MCF 10A (cell line): Measurements from ENCODE around the gene PPP2R2C. TPM values are rescaled to one million over a fixed set of nuclear protein-coding genes. Genes with fewer than 3 reads are reported as not detected.
A peak's percentile ranks its signal among the peaks of the same experiment; 100 is the strongest.

Experiments used
- BruUV-seq: library from RNA; stranded (reverse); fragments of 400-500 nt; replicated peaks from 2 replicates; lab custom pipeline; 2021; lab: Mats Ljungman, UMichigan
- CTCF ChIA-PET: fragments of 300-600 bp; sonication (Branson Sonifier 250); formaldehyde crosslinking; extraction: SDS; loops from one replicate; lab custom pipeline; 2021; ENCODE audit warnings: antibody characterized with exemption, inconsistent platforms; lab: Yijun Ruan, JAX
- POLR2A ChIA-PET: fragments of 300-600, 350-650 bp; sonication (Branson Sonifier 250); formaldehyde crosslinking; extraction: SDS; loops from one replicate; lab custom pipeline; 2020; ENCODE audit warnings: antibody characterized with exemption, inconsistent platforms; lab: Yijun Ruan, JAX
- DNase-seq: peaks from one replicate; pipeline ENCODE4 v3.0.0-alpha.2; 2018; ENCODE audit not compliant: unreplicated experiment
- H3K27ac Mint-ChIP-seq: one replicate; pipeline ENCODE4 v1.8.0; 2022; ENCODE audit warnings: mild to moderate bottlenecking, low read depth, mixed read lengths; ENCODE audit not compliant: unreplicated experiment
- H3K27me3 Mint-ChIP-seq: one replicate; pipeline ENCODE4 v1.8.0; 2022; ENCODE audit warnings: mixed read lengths; ENCODE audit not compliant: insufficient read depth, unreplicated experiment
- H3K36me3 Mint-ChIP-seq: one replicate; pipeline ENCODE4 v1.8.0; 2022; ENCODE audit warnings: mild to moderate bottlenecking, moderate library complexity, mixed read lengths; ENCODE audit not compliant: insufficient read depth, unreplicated experiment
- H3K4me1 Mint-ChIP-seq: one replicate; pipeline ENCODE4 v1.8.0; 2022; ENCODE audit warnings: mixed read lengths; ENCODE audit not compliant: insufficient read depth, unreplicated experiment
- H3K4me3 Mint-ChIP-seq: one replicate; pipeline ENCODE4 v1.8.0; 2022; ENCODE audit warnings: mild to moderate bottlenecking, moderate library complexity, mixed read lengths; ENCODE audit not compliant: unreplicated experiment
- H3K9me3 Mint-ChIP-seq: one replicate; pipeline ENCODE4 v1.8.0; 2022; ENCODE audit warnings: mixed read lengths; ENCODE audit not compliant: unreplicated experiment
- intact Hi-C: fragments of 100-400 bp; cut with micrococcal nuclease; formaldehyde crosslinking; loops from 2 replicates; pipeline ENCODE4 v1.14.1; 2022
- total RNA-seq: library from RNA; stranded (reverse); gene quantifications from 2 replicates; pipeline ENCODE4 v1.2.3, GENCODE V29; 2022
- TF ChIP-seq, protein P1 (sequence below): fragments of 200-600 bp; IDR thresholded peaks from one replicate; pipeline ENCODE4 v1.8.0; 2022; ENCODE audit warnings: antibody characterized with exemption, mild to moderate bottlenecking; ENCODE audit not compliant: unreplicated experiment

Gene PPP2R2C
- total RNA-seq, 1 experiment from 2014 or later = 3.6 TPM

DNA sequence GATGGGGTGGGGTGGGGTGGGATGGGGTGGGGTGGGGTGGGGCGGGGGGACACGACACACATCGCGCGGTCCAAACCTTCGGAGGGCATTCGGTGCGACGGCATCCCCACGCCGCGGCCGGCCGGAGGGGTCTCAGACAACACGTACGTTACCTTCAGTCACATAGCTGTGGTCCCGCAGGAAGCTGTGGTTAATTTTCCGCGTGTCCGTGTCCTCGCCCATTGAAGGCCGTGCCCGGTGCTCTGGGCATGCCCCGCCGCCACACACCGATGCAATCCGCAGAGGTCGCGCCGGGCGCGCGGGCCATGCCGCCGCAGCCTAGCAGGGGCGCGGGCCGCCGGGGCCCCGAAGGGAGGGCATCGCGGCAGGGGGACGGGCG lies 417 bp downstream of the PPP2R2C start:
- TF ChIP-seq, protein P1, sequence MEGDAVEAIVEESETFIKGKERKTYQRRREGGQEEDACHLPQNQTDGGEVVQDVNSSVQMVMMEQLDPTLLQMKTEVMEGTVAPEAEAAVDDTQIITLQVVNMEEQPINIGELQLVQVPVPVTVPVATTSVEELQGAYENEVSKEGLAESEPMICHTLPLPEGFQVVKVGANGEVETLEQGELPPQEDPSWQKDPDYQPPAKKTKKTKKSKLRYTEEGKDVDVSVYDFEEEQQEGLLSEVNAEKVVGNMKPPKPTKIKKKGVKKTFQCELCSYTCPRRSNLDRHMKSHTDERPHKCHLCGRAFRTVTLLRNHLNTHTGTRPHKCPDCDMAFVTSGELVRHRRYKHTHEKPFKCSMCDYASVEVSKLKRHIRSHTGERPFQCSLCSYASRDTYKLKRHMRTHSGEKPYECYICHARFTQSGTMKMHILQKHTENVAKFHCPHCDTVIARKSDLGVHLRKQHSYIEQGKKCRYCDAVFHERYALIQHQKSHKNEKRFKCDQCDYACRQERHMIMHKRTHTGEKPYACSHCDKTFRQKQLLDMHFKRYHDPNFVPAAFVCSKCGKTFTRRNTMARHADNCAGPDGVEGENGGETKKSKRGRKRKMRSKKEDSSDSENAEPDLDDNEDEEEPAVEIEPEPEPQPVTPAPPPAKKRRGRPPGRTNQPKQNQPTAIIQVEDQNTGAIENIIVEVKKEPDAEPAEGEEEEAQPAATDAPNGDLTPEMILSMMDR = no peak
- H3K9me3 Mint-ChIP-seq = no peaks in the 10 kb centered on the region
- intact Hi-C loops = loop anchor here (5.0 kb wide), 1 partner anchor 75 kb away; no protein-coding TSS in a partner anchor
- H3K36me3 Mint-ChIP-seq = no peaks in the 10 kb centered on the region
- CTCF ChIA-PET = interaction anchor here (0.6 kb wide), 1 partner anchor 28 kb away, joined by 3 read pairs; no protein-coding TSS in a partner anchor
- H3K4me1 Mint-ChIP-seq = no peaks in the 10 kb centered on the region
- peak overlapping the region; percentile 57 for H3K4me3 Mint-ChIP-seq
- peaks cover 12% of the 10 kb centered on the region for H3K27me3 Mint-ChIP-seq
- no peak for DNase-seq
- POLR2A ChIA-PET = interaction anchor here (0.7 kb wide), 1 partner anchor 95 kb away, joined by 3 read pairs; no protein-coding TSS in a partner anchor
- no TSS peak for BruUV-seq
- H3K27ac Mint-ChIP-seq = no peak overlapping the region

DNA sequence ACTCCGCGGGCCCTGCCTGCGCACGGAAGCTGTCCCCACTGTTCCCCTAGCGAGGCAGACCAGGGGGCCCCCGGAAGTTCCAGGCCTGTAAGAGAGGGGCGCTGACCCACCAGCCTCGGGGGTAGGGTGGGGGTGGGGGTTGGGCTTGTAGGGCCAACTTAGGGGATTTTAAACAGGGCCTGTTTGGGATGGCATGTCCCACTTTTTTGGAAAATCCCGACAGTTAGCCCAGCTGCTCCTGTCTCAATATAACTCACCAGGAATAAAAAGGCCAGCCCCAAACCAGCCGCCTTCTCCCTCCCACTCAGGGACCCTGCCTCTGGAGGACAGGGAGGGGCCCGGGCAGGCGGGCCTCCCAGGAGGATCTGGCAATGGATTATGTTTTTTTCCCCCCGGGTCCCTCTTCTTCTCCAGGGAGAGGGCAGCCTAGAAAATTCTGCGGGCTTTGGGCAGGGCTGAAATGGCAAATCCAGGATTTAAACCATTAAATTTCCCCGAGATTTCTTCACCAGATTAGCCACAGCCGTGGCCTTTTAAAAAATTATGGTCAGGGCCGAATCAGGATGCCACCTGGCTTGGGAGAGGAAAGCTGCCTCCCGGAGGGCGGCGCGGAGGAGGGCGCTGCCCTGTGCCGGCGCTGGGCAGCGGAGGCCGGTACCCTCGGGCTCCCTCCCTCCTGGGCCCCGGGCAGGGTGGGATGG lies 957 bp downstream of the PPP2R2C start:
- H3K4me3 Mint-ChIP-seq = peak overlapping the region; percentile 57
- no peaks in the 10 kb centered on the region for H3K36me3 Mint-ChIP-seq
- H3K4me1 Mint-ChIP-seq = no peaks in the 10 kb centered on the region
- ChIA-PET POLR2A (interaction anchor here (0.6 to 0.7 kb wide), 2 partner anchors 95 to 153 kb away, joined by 3 read pairs; no protein-coding TSS in a partner anchor), CTCF (interaction anchor here (0.6 kb wide), 1 partner anchor 28 kb away, joined by 3 read pairs; no protein-coding TSS in a partner anchor)
- no TSS peak for BruUV-seq
- H3K9me3 Mint-ChIP-seq = no peaks in the 10 kb centered on the region
- intact Hi-C loops = loop anchor here (5.0 kb wide), 1 partner anchor 76 kb away; no protein-coding TSS in a partner anchor
- H3K27ac Mint-ChIP-seq = no peak overlapping the region
- TF ChIP-seq, protein P1 = no peak
- peaks cover 12% of the 10 kb centered on the region for H3K27me3 Mint-ChIP-seq
- no peak for DNase-seq

DNA sequence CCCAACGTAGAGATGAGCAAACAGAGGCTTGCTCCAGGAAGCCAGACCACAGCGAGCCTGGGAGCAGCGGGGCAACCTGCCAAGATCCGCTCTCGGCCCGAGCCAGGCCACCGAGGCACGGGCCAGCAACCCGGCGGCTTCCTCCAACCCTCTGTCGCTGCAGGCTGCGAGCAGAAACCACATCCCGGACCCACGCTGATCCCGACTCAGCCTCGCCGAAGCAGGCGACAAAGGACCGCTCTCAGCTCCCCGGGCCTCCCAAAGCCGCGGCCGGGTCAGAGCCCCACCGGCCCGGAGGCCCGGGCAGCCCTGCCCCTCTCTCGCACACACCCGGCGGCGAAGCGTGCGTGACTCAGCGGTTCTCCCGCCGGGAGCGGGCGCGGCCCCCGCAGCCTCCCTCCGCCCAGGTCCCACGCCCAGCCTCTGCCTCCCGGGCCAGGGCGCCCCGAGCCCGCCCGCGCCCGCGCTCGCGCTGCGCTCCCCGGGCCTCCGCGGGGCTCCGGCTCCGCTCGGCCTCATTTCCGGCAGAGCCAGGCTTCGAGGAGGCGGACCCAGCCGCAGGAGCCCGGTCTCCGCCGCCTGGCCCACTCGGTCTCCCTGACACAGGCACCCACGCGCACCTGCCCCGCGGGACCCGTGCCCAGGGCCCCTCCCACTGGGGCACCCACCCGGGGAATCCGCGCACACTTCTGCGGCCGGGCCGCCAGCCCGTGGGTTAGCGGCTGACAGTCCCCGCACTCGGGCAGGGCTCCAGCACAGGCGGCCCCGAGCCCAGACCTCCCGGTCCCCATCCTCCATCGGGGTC lies 1.7 kb downstream of the PPP2R2C start:
- intact Hi-C loops = loop anchor here (5.0 kb wide), 1 partner anchor 77 kb away; no protein-coding TSS in a partner anchor
- no peaks in the 10 kb centered on the region for H3K9me3 Mint-ChIP-seq
- TF ChIP-seq, protein P1 = no peak
- H3K36me3 Mint-ChIP-seq = no peaks in the 10 kb centered on the region
- peaks cover 12% of the 10 kb centered on the region for H3K27me3 Mint-ChIP-seq
- ChIA-PET CTCF (interaction anchor here (0.7 kb wide), 1 partner anchor 110 kb away, joined by 4 read pairs; no protein-coding TSS in a partner anchor), POLR2A (interaction anchor here (0.6 kb wide), 1 partner anchor 152 kb away, joined by 3 read pairs; no protein-coding TSS in a partner anchor)
- H3K4me1 Mint-ChIP-seq = no peaks in the 10 kb centered on the region
- H3K27ac Mint-ChIP-seq = no peak overlapping the region
- DNase-seq = peak; percentile 59
- no TSS peak for BruUV-seq
- peak overlapping the region; percentile 57 for H3K4me3 Mint-ChIP-seq
